Caco-2 (cell line): ENCODE measurements around the gene HYKK. TPM values are rescaled to one million over a fixed set of nuclear protein-coding genes. Genes with fewer than 3 reads are reported as not detected.

Experiments
- BruUV-seq: library from RNA; stranded (reverse); fragments of 400-500 nt; replicated peaks from 2 replicates; lab custom pipeline; 2021; lab: Mats Ljungman, UMichigan
- CTCF ChIA-PET: fragments of 300-600 bp; sonication (Branson Sonifier 250); formaldehyde crosslinking; loops from one replicate; lab custom pipeline; 2022; ENCODE audit warnings: antibody characterized with exemption; lab: Charles Lee
- POLR2A ChIA-PET: fragments of 300-600 bp; sonication (Branson Sonifier 250); formaldehyde crosslinking; loops from one replicate; lab custom pipeline; 2022; ENCODE audit warnings: antibody characterized with exemption; lab: Charles Lee
- DNase-seq, 2 experiments: peaks; one replicate each; pipeline versions ENCODE4 v3.0.0 to v3.0.0-alpha.2; 2020 to 2022
- H3K27me3 ChIP-seq: replicated peaks from 2 replicates; pipeline ENCODE4 v1.6.0; 2011; ENCODE audit warnings: low read length; ENCODE audit not compliant: control insufficient read depth, insufficient read depth
- H3K36me3 ChIP-seq: 2 replicates; pipeline ENCODE4 v1.5.1; 2011; ENCODE audit warnings: low read length; ENCODE audit not compliant: control insufficient read depth, insufficient read depth
- H3K4me1 ChIP-seq: fragments of 250-450 bp; sonication (Bioruptor Pico); 2 replicates; pipeline ENCODE4 v1.5.1; 2020; ENCODE audit warnings: mild to moderate bottlenecking
- H3K4me3 ChIP-seq: 2 replicates; pipeline ENCODE4 v1.5.1; 2011; ENCODE audit warnings: low read depth, mild to moderate bottlenecking, control low read depth, low read length
- H3K9me3 ChIP-seq: fragments of 250-450 bp; sonication (Bioruptor Pico); 2 replicates; pipeline ENCODE4 v1.5.1; 2020; ENCODE audit warnings: mild to moderate bottlenecking, moderate library complexity
- H3K27ac Mint-ChIP-seq: one replicate; pipeline ENCODE4 v1.8.0; 2022; ENCODE audit warnings: mixed read lengths; ENCODE audit not compliant: unreplicated experiment
- H3K27me3 Mint-ChIP-seq: one replicate; pipeline ENCODE4 v1.8.0; 2022; ENCODE audit warnings: mixed read lengths; ENCODE audit not compliant: insufficient read depth, unreplicated experiment
- H3K36me3 Mint-ChIP-seq: one replicate; pipeline ENCODE4 v1.8.0; 2022; ENCODE audit warnings: mild to moderate bottlenecking, mixed read lengths; ENCODE audit not compliant: insufficient read depth, unreplicated experiment
- H3K4me1 Mint-ChIP-seq: one replicate; pipeline ENCODE4 v1.8.0; 2022; ENCODE audit warnings: low read depth, mixed read lengths; ENCODE audit not compliant: unreplicated experiment
- H3K4me3 Mint-ChIP-seq: one replicate; pipeline ENCODE4 v1.8.0; 2022; ENCODE audit warnings: mild to moderate bottlenecking, moderate library complexity, mixed read lengths; ENCODE audit not compliant: unreplicated experiment
- H3K9me3 Mint-ChIP-seq: one replicate; pipeline ENCODE4 v1.8.0; 2022; ENCODE audit warnings: mixed read lengths; ENCODE audit not compliant: unreplicated experiment
- intact Hi-C: fragments of 100-400 bp; cut with micrococcal nuclease; formaldehyde crosslinking; loops from one replicate; pipeline ENCODE4 v1.10.0; 2022; ENCODE audit not compliant: unreplicated experiment
- total RNA-seq: library from RNA; stranded (reverse); gene quantifications from 2 replicates; pipeline ENCODE4 v1.2.3, GENCODE V29; 2022
- TF ChIP-seq, protein P1 (sequence below), 2 experiments: fragments of 200-600 bp in 1 of 2; IDR thresholded peaks; 1 replicate in 1 of 2; 2 replicates in 1 of 2; pipeline versions ENCODE4 v1.5.1 to v1.8.0; 2011 to 2022; ENCODE audit warnings: antibody characterized with exemption in 1 of 2, control low read depth in 1 of 2, inconsistent platforms in 1 of 2, low read depth in 1 of 2, low read length in 1 of 2, mild to moderate bottlenecking in 1 of 2, moderate library complexity in 1 of 2; ENCODE audit not compliant: insufficient read depth in 1 of 2, severe bottlenecking in 1 of 2, unreplicated experiment in 1 of 2

HYKK gene
- total RNA-seq, 1 experiment from 2014 or later, result 6.5 TPM

DNA sequence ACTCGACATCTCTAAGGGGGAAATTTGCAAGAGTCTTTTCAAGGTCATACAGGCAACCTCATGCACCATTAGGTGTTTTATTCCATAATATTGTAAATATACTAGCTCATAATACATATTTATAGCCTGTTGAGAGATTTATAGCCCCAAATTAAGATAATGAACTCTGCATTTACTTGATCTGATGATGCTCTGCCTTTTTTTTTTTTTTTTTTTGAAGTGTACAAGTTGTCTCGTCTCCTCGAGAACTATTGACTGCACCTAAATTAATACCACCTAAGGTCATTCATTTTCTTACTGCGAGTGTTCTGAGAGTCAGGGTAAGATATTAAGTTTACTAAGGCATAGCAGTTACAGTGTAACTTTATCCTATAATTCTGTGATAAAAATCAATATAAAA, 64.0 kb downstream of the HYKK start:
- Histone ChIP-seq H3K4me1 (no peaks in the 10 kb centered on the region), H3K9me3 (no peaks in the 10 kb centered on the region), H3K4me3 (no peak overlapping the region), H3K36me3 (no peaks in the 10 kb centered on the region), H3K27me3 (no peaks in the 10 kb centered on the region)
- TF ChIP-seq, protein P1, sequence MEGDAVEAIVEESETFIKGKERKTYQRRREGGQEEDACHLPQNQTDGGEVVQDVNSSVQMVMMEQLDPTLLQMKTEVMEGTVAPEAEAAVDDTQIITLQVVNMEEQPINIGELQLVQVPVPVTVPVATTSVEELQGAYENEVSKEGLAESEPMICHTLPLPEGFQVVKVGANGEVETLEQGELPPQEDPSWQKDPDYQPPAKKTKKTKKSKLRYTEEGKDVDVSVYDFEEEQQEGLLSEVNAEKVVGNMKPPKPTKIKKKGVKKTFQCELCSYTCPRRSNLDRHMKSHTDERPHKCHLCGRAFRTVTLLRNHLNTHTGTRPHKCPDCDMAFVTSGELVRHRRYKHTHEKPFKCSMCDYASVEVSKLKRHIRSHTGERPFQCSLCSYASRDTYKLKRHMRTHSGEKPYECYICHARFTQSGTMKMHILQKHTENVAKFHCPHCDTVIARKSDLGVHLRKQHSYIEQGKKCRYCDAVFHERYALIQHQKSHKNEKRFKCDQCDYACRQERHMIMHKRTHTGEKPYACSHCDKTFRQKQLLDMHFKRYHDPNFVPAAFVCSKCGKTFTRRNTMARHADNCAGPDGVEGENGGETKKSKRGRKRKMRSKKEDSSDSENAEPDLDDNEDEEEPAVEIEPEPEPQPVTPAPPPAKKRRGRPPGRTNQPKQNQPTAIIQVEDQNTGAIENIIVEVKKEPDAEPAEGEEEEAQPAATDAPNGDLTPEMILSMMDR (IDR thresholded peaks at IDR 0.05; ENCODE audit: insufficient read depth in 1 of 2, low read depth in 1 of 2, low read length in 1 of 2, severe bottlenecking in 1 of 2, unreplicated experiment in 1 of 2), result no peak
- Mint-ChIP-seq H3K9me3 (no peaks in the 10 kb centered on the region), H3K27me3 (no peaks in the 10 kb centered on the region), H3K4me3 (no peak overlapping the region), H3K4me1 (peaks cover 11% of the 10 kb centered on the region), H3K36me3 (no peaks in the 10 kb centered on the region), H3K27ac (no peak overlapping the region)
- intact Hi-C loops, result no loop called here
- CTCF ChIA-PET, result no interaction called here
- POLR2A ChIA-PET, result no interaction called here
- BruUV-seq, result no TSS peak
- DNase-seq, result no peak

DNA sequence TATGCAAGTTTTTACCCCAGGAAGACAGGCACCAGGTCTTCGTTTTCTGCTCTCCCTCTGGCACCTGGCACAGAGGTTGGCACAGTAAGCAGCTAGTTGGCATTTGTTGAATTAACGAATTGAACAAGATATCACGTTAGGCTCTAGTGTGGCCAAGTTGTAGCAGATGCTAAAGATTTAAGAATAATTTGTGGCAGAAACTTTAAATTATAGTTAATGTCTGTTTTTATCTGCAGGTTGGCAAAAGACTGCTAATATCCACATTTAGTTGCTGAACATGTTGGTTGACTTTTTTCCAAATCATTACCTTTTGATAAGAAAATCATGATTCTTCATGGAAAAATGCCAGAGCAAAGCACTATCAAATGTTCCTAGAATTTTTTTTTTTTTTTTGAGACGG, 66.0 kb downstream of the HYKK start:
- Histone ChIP-seq H3K4me1 (no peaks in the 10 kb centered on the region), H3K27me3 (no peaks in the 10 kb centered on the region), H3K9me3 (no peaks in the 10 kb centered on the region), H3K36me3 (no peaks in the 10 kb centered on the region), H3K4me3 (no peak overlapping the region)
- Mint-ChIP-seq H3K4me3 (no peak overlapping the region), H3K36me3 (no peaks in the 10 kb centered on the region), H3K4me1 (no peaks in the 10 kb centered on the region), H3K27me3 (no peaks in the 10 kb centered on the region), H3K9me3 (no peaks in the 10 kb centered on the region), H3K27ac (no peak overlapping the region)
- POLR2A ChIA-PET, result no interaction called here
- no peak for DNase-seq
- CTCF ChIA-PET, result no interaction called here
- intact Hi-C loops, result no loop called here
- no TSS peak for BruUV-seq
- TF ChIP-seq, protein P1 (IDR thresholded peaks at IDR 0.05; ENCODE audit: insufficient read depth in 1 of 2, low read depth in 1 of 2, low read length in 1 of 2, severe bottlenecking in 1 of 2, unreplicated experiment in 1 of 2), result no peak

DNA sequence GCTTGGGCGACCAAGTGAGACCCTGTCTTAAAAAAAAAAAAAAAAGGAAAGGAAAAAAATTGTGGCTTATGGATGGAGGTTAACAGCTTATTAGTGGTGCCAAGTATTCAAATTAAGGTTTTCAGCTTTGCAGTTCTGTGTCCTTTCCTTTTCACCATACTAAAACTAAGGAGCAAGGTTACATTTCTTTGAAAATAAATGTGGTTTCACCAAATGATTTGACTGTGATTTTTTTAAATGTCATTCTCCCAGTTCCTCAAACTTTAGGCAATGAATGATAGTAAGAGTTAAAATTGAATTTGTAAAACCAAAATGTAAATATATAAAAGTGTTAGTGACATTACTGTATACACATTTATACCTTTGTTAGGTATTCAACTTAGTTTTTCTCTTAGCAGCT, 67.6 kb downstream of the HYKK start:
- H3K4me1 Mint-ChIP-seq, result no peaks in the 10 kb centered on the region
- H3K27me3 ChIP-seq, result no peaks in the 10 kb centered on the region
- no peaks in the 10 kb centered on the region for H3K4me1 ChIP-seq
- POLR2A ChIA-PET, result no interaction called here
- intact Hi-C loops, result no loop called here
- H3K27me3 Mint-ChIP-seq, result no peaks in the 10 kb centered on the region
- no peaks in the 10 kb centered on the region for H3K36me3 Mint-ChIP-seq
- no peak for DNase-seq
- H3K36me3 ChIP-seq, result no peaks in the 10 kb centered on the region
- H3K9me3 ChIP-seq, result no peaks in the 10 kb centered on the region
- no peak overlapping the region for H3K4me3 Mint-ChIP-seq
- no peaks in the 10 kb centered on the region for H3K9me3 Mint-ChIP-seq
- no TSS peak for BruUV-seq
- TF ChIP-seq, protein P1 (IDR thresholded peaks at IDR 0.05; ENCODE audit: insufficient read depth in 1 of 2, low read depth in 1 of 2, low read length in 1 of 2, severe bottlenecking in 1 of 2, unreplicated experiment in 1 of 2), result no peak
- CTCF ChIA-PET, result no interaction called here
- no peak overlapping the region for H3K27ac Mint-ChIP-seq
- no peak overlapping the region for H3K4me3 ChIP-seq

Other genes starting within 250 kb of the HYKK start
- 0.91 and 1.1 TPM in 2 replicates for gene DNAJA4, start 243.0 kb upstream of the HYKK start, total RNA-seq
- gene SKIC8, start 208.0 kb upstream of the HYKK start, total RNA-seq, result 45.7 and 51.5 TPM in 2 replicates
- 113 and 116 TPM in 2 replicates for gene CRABP1, start 167.2 kb upstream of the HYKK start, total RNA-seq
- gene IREB2, start 69.4 kb upstream of the HYKK start, total RNA-seq, result 77.6 and 82.9 TPM in 2 replicates
- gene PSMA4, start 32.9 kb downstream of the HYKK start, total RNA-seq, result 276 and 285 TPM in 2 replicates
- gene CHRNA5, start 57.9 kb downstream of the HYKK start, total RNA-seq, result 12.0 and 12.9 TPM in 2 replicates
- gene CHRNA3, start 113.4 kb downstream of the HYKK start, total RNA-seq, result not detected in 2 replicates
- gene CHRNB4, start 133.6 kb downstream of the HYKK start, total RNA-seq, result 1.3 TPM in 1 of 2 replicates, not detected in the other